Peyer's patch (tissue), 4 donors: Measurements from ENCODE around the gene THRA. TPM values are rescaled to one million over a fixed set of nuclear protein-coding genes. Genes with fewer than 3 reads are reported as not detected.

Experiments used
- DNase-seq, 3 donors: peaks; one replicate each; pipeline ENCODE4 v3.0.0-alpha.2; 2017 to 2019
- H3K27ac ChIP-seq, 4 donors: fragments of 200-600 bp; sonication (generic); one replicate each; pipeline ENCODE4 v1.5.1; 2016 to 2019
- H3K27me3 ChIP-seq, 2 donors: fragments of 200-600 bp; sonication (generic); one replicate each; pipeline ENCODE4 v1.5.1; 2019
- H3K36me3 ChIP-seq, 3 donors: fragments of 200-600 bp; sonication (generic); one replicate each; pipeline ENCODE4 v1.5.1; 2016 to 2019
- H3K4me1 ChIP-seq, 4 donors: fragments of 200-600 bp; sonication (generic); one replicate each; pipeline ENCODE4 v1.5.1; 2016 to 2019
- H3K4me3 ChIP-seq, 4 donors: fragments of 200-600 bp; sonication (generic); 1 replicate in 3 of 4; 2 replicates in 1 of 4; pipeline ENCODE4 v1.5.1; 2016 to 2019; ENCODE audit warnings: mild to moderate bottlenecking in 1 of 4
- H3K9me3 ChIP-seq, 4 donors: fragments of 200-600 bp; sonication (generic); one replicate each; pipeline ENCODE4 v1.5.1; 2016 to 2019; ENCODE audit warnings: mild to moderate bottlenecking in 1 of 4
- POLR2A ChIP-seq, 2 donors: fragments of 450-650 bp; IDR thresholded peaks; one replicate each; pipeline ENCODE4 v1.5.1; 2017; ENCODE audit warnings: antibody characterized with exemption in 2 of 2, mild to moderate bottlenecking in 2 of 2, moderate library complexity in 2 of 2
- total RNA-seq, 4 donors: library from RNA; depleted of rRNA; stranded (reverse); fragments of >200 nt; gene quantifications; one replicate each; pipeline ENCODE4 v1.1.0, GENCODE V29; 2016
- TF ChIP-seq, protein P1 (sequence below), 6 experiments: fragments of 450-650 bp in 4 of 6; fragments of 200-600 bp in 2 of 6; sonication (generic) in 1 of 6; IDR thresholded peaks; one replicate each; pipeline ENCODE4 v1.5.1; 2017 to 2019; ENCODE audit warnings: antibody characterized with exemption in 6 of 6, mild to moderate bottlenecking in 3 of 6, moderate library complexity in 1 of 6

The THRA gene
- total RNA-seq, 4 donors from 2014 or later = 43.4 to 80.5 (median 68.5) TPM

GRCh38 chr17:40017422-40018080 lies 45.2 kb upstream of the THRA start:
- Histone ChIP-seq H3K4me1 (peaks cover 0 to 30% (median 4%) of the 10 kb centered on the region in 4 donors), H3K27me3 (no peaks in the 10 kb centered on the region), H3K27ac (peak overlapping the region in 1 of 4 donors; percentile 49), H3K36me3 (peaks cover 0 to 35% (median 0%) of the 10 kb centered on the region in 3 donors), H3K9me3 (no peaks in the 10 kb centered on the region), H3K4me3 (no peak overlapping the region)
- no peak for DNase-seq
- no peak for TF ChIP-seq POLR2A (IDR thresholded peaks at IDR 0.05)
- TF ChIP-seq, protein P1, sequence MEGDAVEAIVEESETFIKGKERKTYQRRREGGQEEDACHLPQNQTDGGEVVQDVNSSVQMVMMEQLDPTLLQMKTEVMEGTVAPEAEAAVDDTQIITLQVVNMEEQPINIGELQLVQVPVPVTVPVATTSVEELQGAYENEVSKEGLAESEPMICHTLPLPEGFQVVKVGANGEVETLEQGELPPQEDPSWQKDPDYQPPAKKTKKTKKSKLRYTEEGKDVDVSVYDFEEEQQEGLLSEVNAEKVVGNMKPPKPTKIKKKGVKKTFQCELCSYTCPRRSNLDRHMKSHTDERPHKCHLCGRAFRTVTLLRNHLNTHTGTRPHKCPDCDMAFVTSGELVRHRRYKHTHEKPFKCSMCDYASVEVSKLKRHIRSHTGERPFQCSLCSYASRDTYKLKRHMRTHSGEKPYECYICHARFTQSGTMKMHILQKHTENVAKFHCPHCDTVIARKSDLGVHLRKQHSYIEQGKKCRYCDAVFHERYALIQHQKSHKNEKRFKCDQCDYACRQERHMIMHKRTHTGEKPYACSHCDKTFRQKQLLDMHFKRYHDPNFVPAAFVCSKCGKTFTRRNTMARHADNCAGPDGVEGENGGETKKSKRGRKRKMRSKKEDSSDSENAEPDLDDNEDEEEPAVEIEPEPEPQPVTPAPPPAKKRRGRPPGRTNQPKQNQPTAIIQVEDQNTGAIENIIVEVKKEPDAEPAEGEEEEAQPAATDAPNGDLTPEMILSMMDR (IDR thresholded peaks at IDR 0.05) = no peak

DNA sequence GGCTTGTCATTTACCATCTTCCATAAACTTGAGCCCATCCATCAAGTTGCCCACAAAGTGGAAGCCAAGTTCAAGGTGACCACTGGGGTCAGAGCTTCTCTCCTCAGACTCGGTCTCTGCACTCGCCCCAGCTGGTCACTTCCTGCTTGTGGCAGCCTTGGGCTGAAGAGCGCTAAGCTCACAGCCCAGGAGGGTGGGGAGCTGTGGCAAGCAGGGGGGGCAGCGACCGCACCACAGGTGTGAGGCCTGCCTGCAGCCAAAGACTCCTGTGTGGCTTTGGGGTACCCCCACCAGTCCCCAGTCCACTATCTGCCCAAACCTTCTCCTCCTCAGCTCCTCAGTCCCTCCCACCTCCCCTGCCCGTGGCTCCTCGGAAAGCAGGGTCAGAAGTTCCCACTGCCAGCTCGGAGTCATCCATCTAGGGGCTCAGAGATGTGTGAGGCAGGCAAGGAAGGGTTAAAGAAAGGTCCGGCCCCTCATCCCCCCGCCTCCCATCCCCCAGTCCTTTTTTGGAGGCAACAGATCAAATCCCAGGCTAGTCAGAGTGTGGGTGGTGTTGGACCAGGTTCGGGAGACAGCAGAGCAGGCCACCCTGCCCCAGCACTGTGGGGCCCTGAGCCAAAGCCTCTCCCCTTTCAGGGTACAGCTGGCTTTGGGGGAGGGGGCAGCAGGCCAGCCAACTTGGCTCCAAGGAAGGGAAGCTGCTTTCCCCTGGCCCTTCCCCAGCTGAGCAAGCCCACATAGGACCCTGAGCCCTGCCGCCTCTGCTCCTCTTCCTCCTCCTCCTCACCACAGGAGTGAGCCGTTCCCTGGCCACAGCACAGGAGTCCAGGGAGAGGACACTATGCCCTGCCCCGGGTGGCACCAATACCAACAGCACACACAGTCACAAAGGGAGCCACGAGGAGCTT lies 44.3 kb upstream of the THRA start:
- Histone ChIP-seq H3K27me3 (no peaks in the 10 kb centered on the region), H3K4me1 (peaks cover 0 to 30% (median 4%) of the 10 kb centered on the region in 4 donors), H3K27ac (peak overlapping the region in 2 of 4 donors; percentile 17 to 49), H3K9me3 (no peaks in the 10 kb centered on the region), H3K4me3 (no peak overlapping the region), H3K36me3 (peaks cover 0 to 43% (median 0%) of the 10 kb centered on the region in 3 donors)
- TF ChIP-seq POLR2A (IDR thresholded peaks at IDR 0.05) = no peak
- TF ChIP-seq, protein P1 (IDR thresholded peaks at IDR 0.05) = no peak
- DNase-seq = no peak

DNA sequence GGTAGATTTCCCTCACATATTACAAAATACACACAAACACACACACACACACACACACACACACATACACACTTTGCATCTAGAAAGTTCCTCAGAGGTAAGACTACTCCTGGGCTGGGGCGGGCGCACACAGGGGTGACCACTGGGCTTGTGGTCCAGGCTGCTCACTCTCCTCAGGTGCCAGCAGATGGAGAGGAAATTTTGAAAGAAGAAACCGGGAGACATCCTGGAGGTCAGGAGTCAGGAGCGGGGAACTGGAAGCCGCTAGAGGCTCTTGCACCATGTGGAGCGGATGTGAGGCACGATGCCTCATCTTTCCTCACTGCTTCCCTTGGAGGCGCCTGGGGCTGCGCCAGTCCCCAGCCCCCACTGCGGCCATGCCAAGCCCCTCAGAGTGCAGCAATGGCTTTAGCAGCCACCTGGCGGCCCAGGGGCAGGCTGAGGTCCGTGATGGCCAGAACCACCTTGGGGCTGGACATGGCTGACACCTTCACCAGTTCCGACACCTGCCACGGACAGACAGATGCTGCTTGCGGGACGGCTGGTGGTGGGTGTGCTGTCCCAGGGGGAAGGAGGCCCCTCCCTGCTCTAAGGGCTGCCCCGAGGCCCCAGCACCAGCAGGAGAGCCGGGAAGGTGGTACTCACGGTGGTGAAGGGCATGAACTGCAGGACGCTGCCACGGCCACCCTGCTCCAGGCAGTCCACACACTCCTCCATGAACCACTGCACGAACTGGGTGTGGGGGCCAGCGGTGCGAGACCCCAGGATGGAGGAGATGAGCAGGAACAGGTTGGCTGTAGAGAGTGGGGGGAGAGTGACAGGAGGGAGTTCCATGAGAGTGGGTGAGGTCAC lies 43.4 kb upstream of the THRA start:
- DNase-seq = no peak
- H3K4me1 ChIP-seq = peaks cover 0 to 21% (median 4%) of the 10 kb centered on the region in 4 donors

DNA sequence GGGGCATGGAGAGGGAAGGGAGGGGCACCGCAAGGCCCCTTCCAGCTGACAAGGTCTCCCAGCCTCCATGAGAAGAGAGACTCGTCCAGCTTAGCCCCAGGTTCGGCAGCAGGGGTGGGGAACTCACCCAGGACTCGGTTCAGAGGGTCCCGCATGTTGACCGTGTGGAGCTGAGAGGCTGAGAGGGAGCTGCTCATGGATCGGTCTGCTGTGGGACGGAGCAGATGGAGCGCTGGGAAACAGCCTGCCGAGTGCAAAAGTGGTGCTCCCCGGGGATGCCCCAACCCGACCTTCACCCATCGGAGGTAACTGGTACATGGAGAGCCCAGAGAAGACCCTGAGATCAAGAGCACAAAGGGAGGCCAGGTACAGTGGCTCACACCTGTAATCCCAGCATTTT lies 42.6 kb upstream of the THRA start:
- no peak for DNase-seq
- H3K36me3 ChIP-seq = peaks cover 0 to 53% (median 0%) of the 10 kb centered on the region in 3 donors

More for the DNA sequence above, 43.4 kb upstream of the THRA start:
- no peak for TF ChIP-seq POLR2A (IDR thresholded peaks at IDR 0.05)
- TF ChIP-seq, protein P1 (IDR thresholded peaks at IDR 0.05) = no peak
- no peak overlapping the region for H3K4me3 ChIP-seq
- no peaks in the 10 kb centered on the region for H3K9me3 ChIP-seq
- H3K36me3 ChIP-seq = peaks cover 0 to 45% (median 0%) of the 10 kb centered on the region in 3 donors
- H3K27ac ChIP-seq = no peak overlapping the region
- no peaks in the 10 kb centered on the region for H3K27me3 ChIP-seq

More for the DNA sequence above, 42.6 kb upstream of the THRA start:
- Histone ChIP-seq H3K9me3 (no peaks in the 10 kb centered on the region), H3K27me3 (no peaks in the 10 kb centered on the region), H3K27ac (no peak overlapping the region), H3K4me1 (peaks cover 0 to 13% (median 1%) of the 10 kb centered on the region in 4 donors), H3K4me3 (no peak overlapping the region)
- TF ChIP-seq POLR2A (IDR thresholded peaks at IDR 0.05) = no peak
- TF ChIP-seq, protein P1 (IDR thresholded peaks at IDR 0.05) = no peak
